HCT116 (cell line): ENCODE data around the gene MARCHF7. TPM values are rescaled to one million over a fixed set of nuclear protein-coding genes. Genes with fewer than 3 reads are reported as not detected.

Experiments
- ATAC-seq: fragments of 200-7000 bp; cut with Tn5 transposase; 2 replicates; pipeline ENCODE4 v1.9.1; 2020; ENCODE audit warnings: mild to moderate bottlenecking, moderate library complexity
- BruUV-seq: library from RNA; stranded (reverse); fragments of 400-500 nt; replicated peaks from 2 replicates; lab custom pipeline; 2021; lab: Mats Ljungman, UMichigan
- CTCF ChIA-PET: fragments of 300-600 bp; sonication (Branson Sonifier 250); formaldehyde crosslinking; loops from one replicate; lab custom pipeline; 2021; ENCODE audit warnings: antibody characterized with exemption; lab: Charles Lee
- POLR2A ChIA-PET: fragments of 300-600, 350-600 bp; sonication (Branson Sonifier 250); formaldehyde crosslinking; loops from one replicate; lab custom pipeline; 2021; ENCODE audit warnings: antibody characterized with exemption; lab: Charles Lee
- RAD21 ChIA-PET, 2 experiments: fragments of 300-600 bp; sonication (Branson Sonifier 250); formaldehyde crosslinking; loops; one replicate each; lab custom pipeline; 2023; ENCODE audit warnings: low total read pairs in 2 of 2; ENCODE audit not compliant: uncharacterized antibody in 2 of 2, unreplicated experiment in 2 of 2, low non-redundant PET in 1 of 2; lab: Charles Lee
- DNase-seq: peaks from one replicate; pipeline ENCODE4 v3.0.0-alpha.2; 2010; ENCODE audit warnings: low read depth, low spot score
- H2AFZ ChIP-seq: fragments of 200-600 bp; shearing (Covaris generic), sonication (generic); 2 replicates; pipeline ENCODE4 v1.6.1; 2017; ENCODE audit warnings: low read depth, mixed run types, mixed read lengths, antibody characterized with exemption, low read length; ENCODE audit not compliant: poor library complexity, severe bottlenecking
- H3K27ac ChIP-seq: 2 replicates; pipeline ENCODE4 v1.5.1; 2012; ENCODE audit warnings: low read depth, low read length
- H3K27me3 ChIP-seq: fragments of 200-600 bp; sonication (generic); 2 replicates; pipeline ENCODE4 v1.6.1; 2016; ENCODE audit warnings: mixed run types, low read length, mixed read lengths; ENCODE audit not compliant: insufficient read depth
- H3K36me3 ChIP-seq, 2 experiments: fragments of 200-500 bp in 1 of 2; fragments of 200-600 bp in 1 of 2; sonication (Bioruptor generic) in 1 of 2; sonication (generic) in 1 of 2; 2 replicates each; pipeline versions ENCODE4 v1.5.1 to v1.6.1; 2014 to 2016; ENCODE audit warnings: low read length in 2 of 2, inconsistent platforms in 1 of 2, mixed read lengths in 1 of 2, mixed run types in 1 of 2; ENCODE audit not compliant: insufficient read depth in 2 of 2, control insufficient read depth in 1 of 2
- H3K4me1 ChIP-seq, 2 experiments: fragments of 200-600 bp in 1 of 2; sonication (generic) in 1 of 2; 2 replicates each; pipeline versions ENCODE4 v1.5.1 to v1.6.1; 2012 to 2017; ENCODE audit warnings: low read length in 2 of 2, inconsistent platforms in 1 of 2, mild to moderate bottlenecking in 1 of 2, mixed read lengths in 1 of 2, mixed run types in 1 of 2, moderate library complexity in 1 of 2; ENCODE audit not compliant: insufficient read depth in 2 of 2, control insufficient read depth in 1 of 2
- H3K4me2 ChIP-seq: fragments of 200-600 bp; sonication (generic); 2 replicates; pipeline ENCODE4 v1.6.1; 2017; ENCODE audit warnings: mixed run types, low read length, mixed read lengths
- H3K4me3 ChIP-seq, 2 experiments: fragments of 200-600 bp in 1 of 2; sonication (generic) in 1 of 2; replicated peaks in 1 of 2; 2 replicates each; pipeline ENCODE4 v1.5.1; 2011 to 2016; ENCODE audit warnings: low read length in 2 of 2, control low read depth in 1 of 2, low read depth in 1 of 2, mild to moderate bottlenecking in 1 of 2, mixed read lengths in 1 of 2, mixed run types in 1 of 2
- H3K79me2 ChIP-seq: fragments of 200-600 bp; sonication (generic); 2 replicates; pipeline ENCODE4 v1.6.1; 2017; ENCODE audit warnings: mild to moderate bottlenecking, mixed run types, low read length, moderate library complexity, mixed read lengths; ENCODE audit not compliant: insufficient read depth
- H3K9ac ChIP-seq: fragments of 200-600 bp; sonication (generic); 2 replicates; pipeline ENCODE4 v1.6.1; 2016; ENCODE audit warnings: low read length, mixed read lengths
- H3K9me2 ChIP-seq: fragments of 200-600 bp; sonication (generic), shearing (Covaris generic); 2 replicates; pipeline ENCODE4 v1.6.1; 2017; ENCODE audit warnings: mixed run types, mild to moderate bottlenecking, moderate library complexity; ENCODE audit not compliant: insufficient read depth
- H3K9me3 ChIP-seq, 2 experiments: fragments of 200-500 bp in 1 of 2; fragments of 200-600 bp in 1 of 2; sonication (Bioruptor generic) in 1 of 2; sonication (generic) in 1 of 2; 2 replicates each; pipeline ENCODE4 v1.6.1; 2014 to 2017; ENCODE audit warnings: low read length in 2 of 2, mixed read lengths in 2 of 2, inconsistent platforms in 1 of 2, low read depth in 1 of 2, mild to moderate bottlenecking in 1 of 2, mixed run types in 1 of 2, moderate library complexity in 1 of 2; ENCODE audit not compliant: control insufficient read depth in 1 of 2, insufficient read depth in 1 of 2
- H4K20me1 ChIP-seq: fragments of 200-600 bp; sonication (generic), shearing (Covaris generic); 2 replicates; pipeline ENCODE4 v1.6.1; 2017; ENCODE audit warnings: mixed run types, mild to moderate bottlenecking, moderate library complexity; ENCODE audit not compliant: insufficient read depth
- EZH2 ChIP-seq: fragments of 200-600 bp; sonication (generic); IDR thresholded peaks from 2 replicates; pipeline ENCODE4 v1.6.1; 2017; ENCODE audit warnings: antibody characterized with exemption, mixed run types
- FOSL1 ChIP-seq: IDR thresholded peaks from 2 replicates; pipeline ENCODE4 v1.6.1; 2012; ENCODE audit warnings: low read depth
- POLR2A ChIP-seq: IDR thresholded peaks from 2 replicates; pipeline ENCODE4 v1.7.0; 2011; ENCODE audit warnings: borderline replicate concordance; ENCODE audit not compliant: insufficient read depth, insufficient read length; ENCODE audit errors: extremely low read depth
- POLR2AphosphoS5 ChIP-seq: IDR thresholded peaks from 2 replicates; pipeline ENCODE4 v1.6.1; 2011; ENCODE audit warnings: mild to moderate bottlenecking, low read depth, low read length, moderate library complexity
- RAD21 ChIP-seq: IDR thresholded peaks from 2 replicates; pipeline ENCODE4 v1.6.1; 2012; ENCODE audit warnings: low read depth, mild to moderate bottlenecking
- SIN3A ChIP-seq: IDR thresholded peaks from 2 replicates; pipeline ENCODE4 v1.6.1; 2012; ENCODE audit warnings: low read depth
- TCF7L2 ChIP-seq: IDR thresholded peaks from 2 replicates; pipeline ENCODE4 v1.7.0; 2011; ENCODE audit warnings: borderline replicate concordance, inconsistent platforms; ENCODE audit not compliant: insufficient read depth, insufficient read length; ENCODE audit errors: extremely low read depth
- intact Hi-C: fragments of 100-400 bp; cut with micrococcal nuclease; formaldehyde crosslinking; loops from 2 replicates; pipeline ENCODE4 v1.10.0; 2022
- total RNA-seq: library from RNA; stranded (reverse); gene quantifications from one replicate; pipeline ENCODE4 v1.2.1, GENCODE V29; 2021; ENCODE audit not compliant: unreplicated experiment
- TF ChIP-seq, protein P1 (sequence below): IDR thresholded peaks from 2 replicates; pipeline ENCODE4 v1.6.1; 2011; ENCODE audit warnings: mild to moderate bottlenecking, low read length, moderate library complexity; ENCODE audit not compliant: insufficient replicate concordance; ENCODE audit errors: extremely low read depth
- TF ChIP-seq, protein P2 (sequence below): IDR thresholded peaks from 2 replicates; pipeline ENCODE4 v1.6.1; 2012

Gene MARCHF7
- total RNA-seq, 1 experiment from 2014 or later, result 65.9 TPM

DNA sequence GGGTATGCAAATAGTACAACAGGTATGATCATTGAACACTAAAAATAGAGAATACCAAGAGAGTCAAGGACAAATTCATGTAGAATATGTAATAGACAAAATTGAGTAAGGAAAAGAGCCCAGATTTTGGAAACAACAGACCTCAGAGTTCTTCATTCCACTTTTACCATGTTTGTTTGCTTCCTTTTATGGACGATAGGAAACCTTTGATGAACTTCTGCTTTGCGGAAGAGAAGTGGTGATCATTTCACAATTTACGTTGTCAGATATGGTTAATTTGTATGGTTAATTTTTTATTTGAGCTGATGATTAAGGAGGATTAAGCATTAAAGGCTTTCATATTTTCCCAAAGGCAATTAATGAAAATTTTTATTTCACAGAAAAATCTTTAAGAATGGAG, 16.3 kb downstream of the MARCHF7 start:
- RAD21 ChIA-PET, result no interaction called here
- Histone ChIP-seq H3K79me2 (peaks cover 100% of the 10 kb centered on the region), H3K27ac (no peak overlapping the region), H3K4me3 (no peak overlapping the region), H3K4me2 (no peak overlapping the region), H3K9ac (no peak overlapping the region), H3K36me3 (peaks cover 7 to 21% of the 10 kb centered on the region in 2 experiments; a peak in 3 of 4 replicates), H3K9me3 (no peaks in the 10 kb centered on the region), H3K9me2 (no peaks in the 10 kb centered on the region), H4K20me1 (peaks cover 43% of the 10 kb centered on the region; the same call in 1 of the 2 replicates), H3K4me1 (no peaks in the 10 kb centered on the region), H3K27me3 (no peaks in the 10 kb centered on the region), H2AFZ (no peak overlapping the region)
- POLR2A ChIA-PET, result no interaction called here
- ATAC-seq (no peak), DNase-seq (no peak)
- BruUV-seq, result no TSS peak
- intact Hi-C loops, result no loop called here
- TF ChIP-seq FOSL1, result no peak
- TF ChIP-seq EZH2, result no peak
- TF ChIP-seq POLR2A, result no peak
- TF ChIP-seq POLR2AphosphoS5, result no peak
- CTCF ChIA-PET, result no interaction called here

DNA sequence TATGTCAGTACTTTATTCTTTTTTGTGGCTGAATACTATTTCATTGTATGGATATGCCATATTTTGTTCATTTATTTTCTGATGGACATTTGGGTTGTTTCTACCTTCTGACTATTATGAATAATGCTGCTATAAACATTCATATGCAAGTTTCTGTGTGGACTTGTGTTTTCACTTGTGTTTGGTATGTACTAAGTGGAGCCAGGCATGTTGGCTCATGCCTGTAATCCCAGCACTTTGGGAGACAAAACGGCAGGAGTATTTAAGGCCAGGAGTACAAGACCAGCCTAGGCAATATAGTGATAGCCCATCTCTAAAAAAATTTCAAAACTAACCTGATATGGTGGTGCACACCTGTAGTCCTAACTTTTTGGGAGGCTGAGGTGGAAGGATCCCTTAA, 23.3 kb downstream of the MARCHF7 start:
- TF ChIP-seq, protein P1, sequence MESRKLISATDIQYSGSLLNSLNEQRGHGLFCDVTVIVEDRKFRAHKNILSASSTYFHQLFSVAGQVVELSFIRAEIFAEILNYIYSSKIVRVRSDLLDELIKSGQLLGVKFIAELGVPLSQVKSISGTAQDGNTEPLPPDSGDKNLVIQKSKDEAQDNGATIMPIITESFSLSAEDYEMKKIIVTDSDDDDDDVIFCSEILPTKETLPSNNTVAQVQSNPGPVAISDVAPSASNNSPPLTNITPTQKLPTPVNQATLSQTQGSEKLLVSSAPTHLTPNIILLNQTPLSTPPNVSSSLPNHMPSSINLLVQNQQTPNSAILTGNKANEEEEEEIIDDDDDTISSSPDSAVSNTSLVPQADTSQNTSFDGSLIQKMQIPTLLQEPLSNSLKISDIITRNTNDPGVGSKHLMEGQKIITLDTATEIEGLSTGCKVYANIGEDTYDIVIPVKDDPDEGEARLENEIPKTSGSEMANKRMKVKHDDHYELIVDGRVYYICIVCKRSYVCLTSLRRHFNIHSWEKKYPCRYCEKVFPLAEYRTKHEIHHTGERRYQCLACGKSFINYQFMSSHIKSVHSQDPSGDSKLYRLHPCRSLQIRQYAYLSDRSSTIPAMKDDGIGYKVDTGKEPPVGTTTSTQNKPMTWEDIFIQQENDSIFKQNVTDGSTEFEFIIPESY, result no peak
- TF ChIP-seq TCF7L2 (no peak), SIN3A (no peak), RAD21 (no peak), POLR2A (no peak)
- TF ChIP-seq, protein P2, sequence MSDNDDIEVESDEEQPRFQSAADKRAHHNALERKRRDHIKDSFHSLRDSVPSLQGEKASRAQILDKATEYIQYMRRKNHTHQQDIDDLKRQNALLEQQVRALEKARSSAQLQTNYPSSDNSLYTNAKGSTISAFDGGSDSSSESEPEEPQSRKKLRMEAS, result no peak
- TF ChIP-seq, all 23 proteins: peak for 0
- intact Hi-C loops, result no loop called here

More for the DNA sequence above, 23.3 kb downstream of the MARCHF7 start:
- no peak overlapping the region for H3K4me2 ChIP-seq
- ATAC-seq (no peak), DNase-seq (no peak)
- H3K27ac ChIP-seq, result no peak overlapping the region
- peaks cover 100% of the 10 kb centered on the region for H3K79me2 ChIP-seq
- ChIA-PET POLR2A (no interaction called here), RAD21 (no interaction called here), CTCF (no interaction called here)
- H4K20me1 ChIP-seq, result peaks cover 29% of the 10 kb centered on the region; the same call in 1 of the 2 replicates
- no peaks in the 10 kb centered on the region for H3K9me3 ChIP-seq
- H3K9ac ChIP-seq, result no peak overlapping the region
- H3K4me1 ChIP-seq, result peaks cover 0 to 6% of the 10 kb centered on the region in 2 experiments; a peak in 2 of 4 replicates
- BruUV-seq, result no TSS peak
- H3K4me3 ChIP-seq, result no peak overlapping the region
- no peaks in the 10 kb centered on the region for H3K9me2 ChIP-seq
- no peak overlapping the region for H2AFZ ChIP-seq
- peaks cover 18 to 38% of the 10 kb centered on the region in 2 experiments; a peak in 3 of 4 replicates for H3K36me3 ChIP-seq
- H3K27me3 ChIP-seq, result no peaks in the 10 kb centered on the region
